Measurements from ENCODE around the gene USP40.

DNA sequence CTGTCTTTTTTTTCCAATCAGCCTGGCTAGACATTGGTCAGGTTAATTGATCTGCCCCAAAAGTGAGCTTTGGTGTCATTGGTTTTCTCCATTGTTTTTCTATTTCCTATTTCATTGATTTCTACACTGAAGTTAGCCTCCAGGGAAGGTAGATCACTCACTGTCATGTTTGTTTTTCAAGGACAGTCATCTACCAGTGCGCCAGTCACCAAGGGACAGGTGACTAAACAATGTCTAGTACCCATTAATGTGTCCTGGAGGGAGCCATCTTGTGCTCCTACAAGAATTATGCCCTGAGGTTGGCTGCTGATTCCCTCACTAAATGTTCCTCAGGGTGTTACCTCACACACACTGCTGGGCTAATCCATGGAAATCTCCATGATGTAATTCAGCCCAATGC, 17.6 kb upstream of the USP40 start:
- TF ChIP-seq CTCF (optimal IDR thresholded peaks at IDR 0.05 in 1 of 3, IDR thresholded peaks at IDR 0.05 in 1 of 3, conservative IDR thresholded peaks at IDR 0.05 in 1 of 3; ENCODE audit: extremely low read depth in 1 of 3, insufficient read depth in 2 of 3, low read length in 3 of 3) = no peak
- TF ChIP-seq EZH2 (IDR thresholded peaks at IDR 0.05; ENCODE audit: low read length) = no peak

Data from keratinocyte (primary cell).